Esophagus muscularis mucosa (tissue), 4 donors: Measurements from ENCODE around the gene FNIP1. TPM values are rescaled to one million over a fixed set of nuclear protein-coding genes. Genes with fewer than 3 reads are reported as not detected.
"Not testable (repeated sequence)": the region's sequence is repeated elsewhere in the genome, so short reads cannot be mapped to it uniquely, and the experiment has no call there.

Experiments used
- DNase-seq: peaks from one replicate; pipeline ENCODE4 v3.0.0-alpha.2; 2017; ENCODE audit errors: extremely low spot score
- H3K27ac ChIP-seq, 4 donors: fragments of 200-600 bp; sonication (generic); replicated peaks in 1 of 4; 1 replicate in 3 of 4; 2 replicates in 1 of 4; pipeline ENCODE4 v1.5.1; 2016 to 2019; ENCODE audit warnings: mild to moderate bottlenecking in 1 of 4
- H3K27me3 ChIP-seq, 4 donors: fragments of 200-600 bp; sonication (generic); one replicate each; pipeline versions ENCODE4 v1.5.1 to v1.6.0; 2016 to 2019
- H3K36me3 ChIP-seq, 4 donors: fragments of 200-600 bp; sonication (generic); one replicate each; pipeline ENCODE4 v1.5.1; 2016 to 2019
- H3K4me1 ChIP-seq, 4 donors: fragments of 200-600 bp; sonication (generic); one replicate each; pipeline ENCODE4 v1.5.1; 2016 to 2019
- H3K4me3 ChIP-seq, 4 donors: fragments of 200-600 bp; sonication (generic); 1 replicate in 2 of 4; 2 replicates in 2 of 4; pipeline ENCODE4 v1.5.1; 2016 to 2019; ENCODE audit warnings: mild to moderate bottlenecking in 4 of 4, moderate library complexity in 1 of 4
- H3K9me3 ChIP-seq, 4 donors: fragments of 200-600 bp; sonication (generic); 1 replicate in 3 of 4; 2 replicates in 1 of 4; pipeline ENCODE4 v1.5.1; 2016 to 2019
- EP300 ChIP-seq: sonication (generic); formaldehyde crosslinking; IDR thresholded peaks from one replicate; pipeline ENCODE4 v1.6.1; 2017; ENCODE audit warnings: antibody characterized with exemption
- POLR2A ChIP-seq: fragments of 450-650 bp; IDR thresholded peaks from one replicate; pipeline ENCODE4 v1.6.1; 2017; ENCODE audit warnings: antibody characterized with exemption, moderate library complexity, mild to moderate bottlenecking, low read depth
- POLR2AphosphoS5 ChIP-seq, 2 donors: sonication (generic); formaldehyde crosslinking; IDR thresholded peaks; one replicate each; pipeline ENCODE4 v1.6.1; 2017; ENCODE audit warnings: antibody characterized with exemption in 2 of 2
- WGBS: methylation state at CpG from one replicate; pipeline ENCODE4 v1.1.5; 2018; 5-methylcytosine and 5-hydroxymethylcytosine counted together
- intact Hi-C: fragments of 100-400 bp; cut with DNase I; formaldehyde crosslinking; loops from one replicate; pipeline ENCODE4 v1.15.1; 2023
- total RNA-seq, 4 donors: library from RNA; depleted of rRNA; stranded (reverse); fragments of >200 nt; gene quantifications; one replicate each; pipeline versions ENCODE4 v1.1.0 to v1.2.1, GENCODE V29; 2016
- TF ChIP-seq, protein P1 (sequence below), 3 experiments: fragments of 200-600 bp in 2 of 3; fragments of 450-650 bp in 1 of 3; sonication (generic) in 2 of 3; IDR thresholded peaks; one replicate each; pipeline ENCODE4 v1.5.1; 2017 to 2019; ENCODE audit warnings: antibody characterized with exemption in 3 of 3, mild to moderate bottlenecking in 2 of 3, moderate library complexity in 1 of 3

The FNIP1 gene
- total RNA-seq, 4 donors from 2014 or later, result 36.6 to 52.7 (median 50.1) TPM

DNA sequence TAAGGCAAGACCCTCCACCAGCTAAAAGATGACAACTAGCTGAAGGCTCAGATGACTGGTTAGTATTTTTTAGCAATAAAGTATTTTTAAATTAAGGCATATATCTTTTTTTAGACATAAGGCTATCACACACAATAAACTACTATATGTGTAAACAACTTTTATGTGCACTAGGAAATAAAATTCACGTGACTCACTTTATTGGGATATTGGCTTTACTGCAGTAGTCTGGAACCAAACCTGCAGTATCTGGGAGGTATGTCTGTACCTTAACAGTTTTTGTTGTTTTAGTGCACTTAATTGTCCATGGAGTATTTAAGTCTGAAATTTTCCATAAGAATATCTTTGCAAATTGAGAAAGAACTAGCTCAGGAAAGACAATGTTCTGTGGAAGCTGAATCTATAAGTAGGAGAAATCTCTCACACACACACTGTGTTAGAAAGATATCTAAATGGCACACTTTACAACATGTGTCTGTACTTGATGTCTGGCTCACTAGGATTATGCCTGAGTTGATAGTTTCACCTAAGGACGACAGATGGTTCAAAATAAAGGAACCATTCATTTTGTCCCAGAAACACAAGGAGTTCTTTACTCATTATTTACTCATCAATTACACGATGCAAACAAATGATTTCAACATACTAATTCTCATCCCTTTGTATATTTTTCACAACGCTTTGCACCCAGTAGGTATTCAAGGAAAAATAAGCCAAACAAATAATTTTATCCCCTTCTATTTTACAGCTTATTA, 166.4 kb downstream of the FNIP1 start:
- Histone ChIP-seq H3K9me3 (no peaks in the 10 kb centered on the region), H3K27ac (no peak overlapping the region), H3K4me1 (peaks cover 15 to 67% (median 59%) of the 10 kb centered on the region in 4 donors), H3K27me3 (no peaks in the 10 kb centered on the region), H3K36me3 (no peaks in the 10 kb centered on the region), H3K4me3 (no peak overlapping the region)
- WGBS, result 64% methylated on average over 4 of the region's 4 CpGs
- DNase-seq, result no peak
- TF ChIP-seq POLR2A (no peak), POLR2AphosphoS5 (IDR thresholded peaks at IDR 0.05) (no peak), EP300 (no peak)
- TF ChIP-seq, protein P1, sequence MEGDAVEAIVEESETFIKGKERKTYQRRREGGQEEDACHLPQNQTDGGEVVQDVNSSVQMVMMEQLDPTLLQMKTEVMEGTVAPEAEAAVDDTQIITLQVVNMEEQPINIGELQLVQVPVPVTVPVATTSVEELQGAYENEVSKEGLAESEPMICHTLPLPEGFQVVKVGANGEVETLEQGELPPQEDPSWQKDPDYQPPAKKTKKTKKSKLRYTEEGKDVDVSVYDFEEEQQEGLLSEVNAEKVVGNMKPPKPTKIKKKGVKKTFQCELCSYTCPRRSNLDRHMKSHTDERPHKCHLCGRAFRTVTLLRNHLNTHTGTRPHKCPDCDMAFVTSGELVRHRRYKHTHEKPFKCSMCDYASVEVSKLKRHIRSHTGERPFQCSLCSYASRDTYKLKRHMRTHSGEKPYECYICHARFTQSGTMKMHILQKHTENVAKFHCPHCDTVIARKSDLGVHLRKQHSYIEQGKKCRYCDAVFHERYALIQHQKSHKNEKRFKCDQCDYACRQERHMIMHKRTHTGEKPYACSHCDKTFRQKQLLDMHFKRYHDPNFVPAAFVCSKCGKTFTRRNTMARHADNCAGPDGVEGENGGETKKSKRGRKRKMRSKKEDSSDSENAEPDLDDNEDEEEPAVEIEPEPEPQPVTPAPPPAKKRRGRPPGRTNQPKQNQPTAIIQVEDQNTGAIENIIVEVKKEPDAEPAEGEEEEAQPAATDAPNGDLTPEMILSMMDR (IDR thresholded peaks at IDR 0.05), result no peak
- intact Hi-C loops, result loop anchor here (5.0 kb wide), 1 partner anchor 167 kb away; the partner anchor contains the start of gene FNIP1

DNA sequence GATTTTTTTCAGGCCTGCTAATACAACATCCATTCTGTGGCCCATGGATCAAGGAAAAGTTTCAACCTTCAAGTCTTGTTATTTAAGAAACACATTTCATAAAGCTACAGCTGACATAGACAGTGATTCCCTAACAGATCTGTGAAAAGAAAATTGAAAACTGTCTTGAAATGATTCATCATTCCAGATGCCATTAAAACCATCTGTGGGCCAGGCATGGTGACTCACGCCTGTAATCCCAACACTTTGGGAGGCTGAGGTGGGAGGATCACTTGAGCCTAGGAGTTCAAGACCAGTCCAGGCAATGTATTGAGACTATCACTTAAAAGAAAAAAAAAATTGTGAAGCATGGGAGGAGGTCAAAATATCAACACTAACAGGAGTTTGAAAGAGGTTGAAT, 167.8 kb downstream of the FNIP1 start:
- Histone ChIP-seq H3K9me3 (no peaks in the 10 kb centered on the region), H3K27me3 (no peaks in the 10 kb centered on the region), H3K4me3 (no peak overlapping the region), H3K27ac (no peak overlapping the region), H3K4me1 (peaks cover 15 to 66% (median 58%) of the 10 kb centered on the region in 4 donors), H3K36me3 (no peaks in the 10 kb centered on the region)
- intact Hi-C loops, result no loop called here
- TF ChIP-seq, protein P1 (IDR thresholded peaks at IDR 0.05), result no peak
- TF ChIP-seq POLR2A (no peak), EP300 (no peak), POLR2AphosphoS5 (IDR thresholded peaks at IDR 0.05) (no peak)
- no peak for DNase-seq
- 94% methylated on average over 1 of the region's 1 CpG for WGBS

DNA sequence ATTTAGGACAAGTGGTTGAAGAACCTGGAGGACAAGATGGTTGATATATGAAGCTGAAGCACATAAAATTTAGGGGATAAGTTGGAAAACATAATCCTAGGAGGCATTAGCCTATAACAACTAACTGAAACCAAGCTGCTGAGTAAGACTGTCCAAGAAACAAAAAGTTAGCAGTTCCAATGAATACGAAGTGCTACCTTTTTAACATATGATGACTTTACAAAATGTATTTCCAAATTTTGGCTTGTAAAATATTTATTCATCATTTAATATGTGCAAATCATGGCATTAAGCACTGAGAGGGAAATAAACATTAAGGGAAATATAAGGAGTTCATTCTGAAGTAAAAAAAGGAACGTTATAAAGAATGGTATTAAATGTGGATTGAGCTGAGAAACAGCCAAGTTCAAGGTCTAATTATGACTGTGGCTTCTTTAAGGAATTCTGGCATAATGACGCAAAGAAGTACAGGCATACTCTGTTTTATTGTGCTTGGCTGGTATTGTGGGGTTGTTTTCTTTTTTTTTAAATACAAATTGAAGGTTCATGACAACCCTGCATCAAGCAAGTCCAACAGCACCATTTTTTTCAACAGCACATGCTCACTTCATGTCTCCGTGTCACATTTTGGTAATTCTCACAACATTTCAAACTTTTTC, 169.5 kb downstream of the FNIP1 start:
- Histone ChIP-seq H3K4me1 (peaks cover 7 to 59% (median 50%) of the 10 kb centered on the region in 4 donors), H3K9me3 (no peaks in the 10 kb centered on the region), H3K27me3 (no peaks in the 10 kb centered on the region), H3K4me3 (no peak overlapping the region), H3K36me3 (no peaks in the 10 kb centered on the region), H3K27ac (no peak overlapping the region)
- TF ChIP-seq, protein P1 (IDR thresholded peaks at IDR 0.05), result no peak
- TF ChIP-seq POLR2AphosphoS5 (IDR thresholded peaks at IDR 0.05), result no peak
- no peak for TF ChIP-seq POLR2A
- no peak for TF ChIP-seq EP300
- intact Hi-C loops, result no loop called here
- DNase-seq, result no peak
- WGBS, result 80% methylated on average over 4 of the region's 4 CpGs

DNA sequence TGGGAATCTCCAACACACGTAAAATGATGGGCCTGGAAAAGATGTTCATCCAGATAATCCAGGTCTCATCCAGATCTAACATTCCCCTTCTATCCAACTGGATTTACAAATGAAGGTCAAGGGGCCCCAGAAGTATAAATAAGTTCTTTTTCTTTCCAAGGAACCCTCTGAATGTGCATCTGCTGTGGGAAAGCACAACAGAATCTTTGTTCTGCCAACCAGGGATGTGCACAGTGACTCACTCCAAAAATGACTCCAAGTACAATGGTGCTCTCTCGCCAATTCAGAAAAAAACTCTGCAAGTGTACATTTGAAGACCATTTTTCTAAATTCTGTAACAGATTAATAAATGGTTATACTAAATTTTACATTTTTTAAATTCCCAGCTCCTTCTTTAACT, 174.2 kb downstream of the FNIP1 start:
- no peak overlapping the region for H3K4me3 ChIP-seq
- no peaks in the 10 kb centered on the region for H3K9me3 ChIP-seq
- H3K27ac ChIP-seq, result no peak overlapping the region
- intact Hi-C loops, result no loop called here
- TF ChIP-seq EP300 (no peak), POLR2AphosphoS5 (IDR thresholded peaks at IDR 0.05) (no peak), POLR2A (no peak)
- TF ChIP-seq, protein P1 (IDR thresholded peaks at IDR 0.05), result no peak
- no peak for DNase-seq
- no peaks in the 10 kb centered on the region for H3K36me3 ChIP-seq
- H3K4me1 ChIP-seq, result peaks cover 13 to 65% (median 60%) of the 10 kb centered on the region in 4 donors
- 67% methylated on average over 2 of the region's 2 CpGs for WGBS
- H3K27me3 ChIP-seq, result no peaks in the 10 kb centered on the region

DNA sequence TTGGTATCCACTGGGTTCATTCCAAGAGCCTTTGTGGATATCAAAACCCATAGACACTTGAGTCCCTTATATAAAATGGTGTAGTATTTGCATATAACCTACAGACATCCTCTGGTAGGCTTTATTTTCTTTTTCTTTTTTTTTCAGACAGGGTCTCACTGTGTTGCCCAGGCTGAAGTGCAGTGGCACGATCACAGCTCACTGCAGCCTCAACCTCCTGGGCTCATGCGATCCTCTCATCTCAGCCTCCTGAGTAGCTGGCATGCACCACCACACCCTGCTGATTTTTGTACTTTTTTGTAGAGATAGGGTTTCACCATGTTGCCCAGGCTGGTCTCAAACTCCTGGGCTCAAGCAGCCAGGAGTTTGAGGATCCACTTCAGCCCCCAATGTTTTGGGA, 175.7 kb downstream of the FNIP1 start:
- H3K36me3 ChIP-seq, intact Hi-C loops, DNase-seq, H3K27ac ChIP-seq, H3K4me3 ChIP-seq, H3K9me3 ChIP-seq, H3K27me3 ChIP-seq: not testable (repeated sequence)
- H3K4me1 ChIP-seq, result peaks cover 10 to 63% (median 55%) of the 10 kb centered on the region in 4 donors
- 90% methylated on average over 2 of the region's 2 CpGs for WGBS
